Activated T-helper 17 cell treated with anti-CD3 and anti-CD28 coated beads, Interleukin-2, amount 50 U/mL, for 72 hours (primary cell): ENCODE measurements around the gene TAF9B. TPM values are rescaled to one million over a fixed set of nuclear protein-coding genes. Genes with fewer than 3 reads are reported as not detected.
"Not testable (repeated sequence)": the region's sequence is repeated elsewhere in the genome, so short reads cannot be mapped to it uniquely, and the experiment has no call there.

Source experiments
- ATAC-seq: fragments of 150-1000 bp; cut with Tn5 transposase; replicated peaks from 2 replicates; pipeline ENCODE4 v1.10.0; 2021; ENCODE audit warnings: mild to moderate bottlenecking, moderate library complexity
- H3K27ac Mint-ChIP-seq: one replicate; pipeline ENCODE4 v1.8.0; 2022; ENCODE audit warnings: mixed read lengths
- H3K27me3 Mint-ChIP-seq: one replicate; pipeline ENCODE4 v1.8.0; 2022; ENCODE audit warnings: mixed read lengths
- H3K36me3 Mint-ChIP-seq: one replicate; pipeline ENCODE4 v1.8.0; 2022; ENCODE audit warnings: low read depth, mild to moderate bottlenecking, mixed read lengths
- H3K4me1 Mint-ChIP-seq: one replicate; pipeline ENCODE4 v1.8.0; 2022; ENCODE audit warnings: mixed read lengths
- H3K4me3 Mint-ChIP-seq: one replicate; pipeline ENCODE4 v1.8.0; 2022; ENCODE audit warnings: mild to moderate bottlenecking, mixed read lengths
- H3K9me3 Mint-ChIP-seq: one replicate; pipeline ENCODE4 v1.8.0; 2022; ENCODE audit warnings: mixed read lengths
- total RNA-seq, 2 donors: library from RNA; stranded (reverse); gene quantifications; one replicate each; pipeline ENCODE4 v1.2.3, GENCODE V29; 2022

TAF9B gene, protein sequence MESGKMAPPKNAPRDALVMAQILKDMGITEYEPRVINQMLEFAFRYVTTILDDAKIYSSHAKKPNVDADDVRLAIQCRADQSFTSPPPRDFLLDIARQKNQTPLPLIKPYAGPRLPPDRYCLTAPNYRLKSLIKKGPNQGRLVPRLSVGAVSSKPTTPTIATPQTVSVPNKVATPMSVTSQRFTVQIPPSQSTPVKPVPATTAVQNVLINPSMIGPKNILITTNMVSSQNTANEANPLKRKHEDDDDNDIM
- total RNA-seq: 10 to 100 TPM; 13.4 to 20.6 TPM

DNA sequence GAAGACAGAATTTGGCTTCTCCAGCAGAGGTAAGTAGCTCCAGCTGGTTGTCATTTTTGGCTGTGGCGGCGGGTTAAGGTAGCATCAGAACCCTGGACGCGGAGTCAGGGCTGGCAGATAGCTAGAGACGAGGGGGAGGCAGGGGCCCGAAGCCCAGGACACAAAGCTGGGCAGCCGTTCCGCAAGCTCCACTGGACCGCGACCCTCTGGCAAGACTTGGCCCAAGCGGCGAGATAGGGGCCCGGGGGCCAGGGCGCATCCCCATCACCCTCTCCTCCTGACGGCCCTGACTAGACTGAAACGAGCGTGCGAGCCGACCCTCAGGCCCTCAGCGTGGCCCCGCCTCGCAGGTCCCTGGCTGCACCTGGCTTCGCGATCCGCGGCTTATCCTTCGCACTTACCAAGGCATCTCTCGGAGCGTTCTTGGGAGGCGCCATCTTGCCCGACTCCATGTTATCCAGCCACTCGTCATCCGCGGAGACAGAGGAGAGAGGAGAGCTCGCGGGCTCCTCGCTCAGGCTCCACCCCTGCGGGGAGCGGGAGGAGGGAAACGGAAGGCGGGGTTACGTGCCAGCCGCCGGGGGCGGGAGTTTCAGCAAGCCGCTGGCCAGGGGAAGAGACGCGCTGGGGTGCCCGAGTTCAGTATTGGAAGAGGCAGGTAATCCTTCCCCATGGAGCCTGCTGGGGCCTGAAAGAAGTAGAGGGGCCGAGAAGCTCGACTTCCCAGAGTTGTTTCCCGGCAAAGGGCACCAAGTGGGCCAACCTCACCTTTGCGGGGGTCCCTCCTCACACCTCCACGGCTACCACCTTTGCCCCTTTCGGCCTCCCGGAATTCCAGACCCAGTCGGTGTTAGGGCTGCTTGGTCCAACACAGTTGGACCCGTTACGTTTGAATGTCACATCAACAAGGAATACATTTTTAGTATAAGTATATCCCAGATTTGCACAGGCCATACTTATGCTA lies at the start of gene TAF9B:
TAF9B (minus strand) TSS at position 491 of the 964 bp plus-strand sequence; CDS start at position 452, 39 bp downstream.
- H3K27ac Mint-ChIP-seq: peak within 1 kb of the TSS; percentile 94
- H3K4me1 Mint-ChIP-seq: peaks cover 8% of the 10 kb centered on the region
- H3K27me3 Mint-ChIP-seq: no peaks in the 10 kb centered on the region
- no peaks in the 10 kb centered on the region for H3K9me3 Mint-ChIP-seq
- H3K36me3 Mint-ChIP-seq: peaks cover 25% of the 10 kb centered on the region
- peak; percentile 80 for ATAC-seq
- peak within 1 kb of the TSS; percentile 75 for H3K4me3 Mint-ChIP-seq

DNA sequence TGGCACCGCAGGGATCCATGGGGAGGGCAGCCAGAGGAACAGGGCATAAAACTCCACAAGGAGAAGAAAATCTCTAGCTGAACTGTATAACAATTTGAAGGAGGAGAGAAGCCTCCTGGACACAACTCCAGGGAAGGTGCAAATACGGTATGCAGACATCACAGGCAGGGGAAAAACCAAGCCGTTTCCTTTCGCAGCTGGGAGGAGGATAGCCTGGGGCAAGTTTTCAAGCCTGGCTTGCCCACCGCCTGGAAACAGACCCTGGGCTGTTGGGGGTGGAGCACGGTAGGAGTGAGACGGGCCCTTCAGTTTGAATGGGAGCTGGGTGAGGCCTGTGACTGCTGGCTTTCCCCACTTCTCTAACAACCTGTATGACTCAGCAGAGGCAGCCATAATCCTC lies 43.4 kb upstream of the TAF9B start:
- Mint-ChIP-seq H3K4me3 (no peak overlapping the region), H3K9me3 (no peaks in the 10 kb centered on the region), H3K27me3 (no peaks in the 10 kb centered on the region), H3K27ac (no peak overlapping the region), H3K36me3 (no peaks in the 10 kb centered on the region), H3K4me1 (no peaks in the 10 kb centered on the region)
- ATAC-seq: no peak

DNA sequence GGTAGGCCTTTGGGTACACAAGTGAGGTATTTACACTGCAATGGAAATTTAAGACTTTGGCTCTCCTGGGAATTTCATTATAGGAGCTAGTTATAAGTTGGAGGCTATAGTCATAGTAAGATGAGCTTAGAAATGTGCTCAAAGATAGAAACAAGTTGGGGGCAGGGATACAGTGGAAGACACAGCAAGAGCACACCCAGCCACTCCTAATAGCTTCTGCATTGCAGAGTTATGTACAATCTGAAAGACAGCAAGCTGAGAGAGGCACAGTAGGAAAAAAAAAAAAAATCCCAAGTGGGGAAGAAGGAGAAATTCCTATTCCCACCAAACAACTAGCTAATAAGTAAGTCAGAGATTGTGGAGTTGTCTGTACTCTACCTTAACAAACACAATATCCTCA lies 41.9 kb upstream of the TAF9B start:
- Mint-ChIP-seq H3K4me3 (no peak overlapping the region), H3K9me3 (no peaks in the 10 kb centered on the region)
- ATAC-seq: no peak

DNA sequence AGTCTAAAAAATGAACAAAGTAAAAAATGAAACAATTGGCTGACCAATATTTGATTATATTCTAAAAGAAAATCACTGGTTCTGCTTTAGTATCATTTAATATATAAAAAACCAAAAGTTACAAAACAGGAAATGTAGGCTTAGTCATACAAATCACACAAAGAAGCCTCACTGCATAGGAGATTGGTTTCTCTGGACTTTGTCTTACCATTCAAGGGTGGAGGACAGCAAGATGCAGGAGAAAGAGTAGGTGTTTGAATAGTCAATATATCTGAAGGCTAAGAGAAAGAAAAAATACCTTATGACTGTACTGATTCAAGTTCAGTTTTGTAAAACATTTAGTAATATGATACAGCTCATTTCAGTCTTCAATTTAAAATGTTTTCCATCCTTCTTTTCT lies 28.6 kb upstream of the TAF9B start:
- no peaks in the 10 kb centered on the region for H3K4me1 Mint-ChIP-seq
- no peaks in the 10 kb centered on the region for H3K9me3 Mint-ChIP-seq
- peak; percentile 82 for ATAC-seq
- H3K27me3 Mint-ChIP-seq: no peaks in the 10 kb centered on the region
- H3K4me3 Mint-ChIP-seq: no peak overlapping the region
- H3K36me3 Mint-ChIP-seq: no peaks in the 10 kb centered on the region
- no peak overlapping the region for H3K27ac Mint-ChIP-seq

More for the DNA sequence above, 41.9 kb upstream of the TAF9B start:
- H3K4me1 Mint-ChIP-seq: no peaks in the 10 kb centered on the region
- no peak overlapping the region for H3K27ac Mint-ChIP-seq
- no peaks in the 10 kb centered on the region for H3K36me3 Mint-ChIP-seq
- no peaks in the 10 kb centered on the region for H3K27me3 Mint-ChIP-seq

DNA sequence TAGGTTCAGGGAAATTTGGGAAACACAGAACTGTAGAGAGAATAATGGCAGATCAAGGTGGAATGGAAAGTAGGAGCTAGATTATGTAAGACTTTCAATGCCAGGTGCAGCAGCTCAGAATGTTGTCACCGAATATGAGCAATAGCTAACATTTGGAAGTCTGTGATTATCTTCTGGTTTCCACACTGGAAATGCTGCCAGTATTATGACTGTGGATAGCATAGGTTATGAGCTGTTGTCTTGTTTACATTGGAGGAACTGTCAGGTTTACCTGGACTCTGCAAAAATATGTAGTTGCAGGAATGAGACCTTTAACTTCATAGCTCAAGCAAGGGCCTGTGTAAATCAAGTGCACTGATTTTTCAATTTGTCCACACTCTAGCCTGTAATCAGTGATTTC lies 26.0 kb upstream of the TAF9B start:
- Mint-ChIP-seq H3K9me3 (no peaks in the 10 kb centered on the region), H3K4me1 (no peaks in the 10 kb centered on the region), H3K27ac (no peak overlapping the region), H3K36me3 (no peaks in the 10 kb centered on the region), H3K27me3 (no peaks in the 10 kb centered on the region), H3K4me3 (no peak overlapping the region)
- ATAC-seq: no peak

DNA sequence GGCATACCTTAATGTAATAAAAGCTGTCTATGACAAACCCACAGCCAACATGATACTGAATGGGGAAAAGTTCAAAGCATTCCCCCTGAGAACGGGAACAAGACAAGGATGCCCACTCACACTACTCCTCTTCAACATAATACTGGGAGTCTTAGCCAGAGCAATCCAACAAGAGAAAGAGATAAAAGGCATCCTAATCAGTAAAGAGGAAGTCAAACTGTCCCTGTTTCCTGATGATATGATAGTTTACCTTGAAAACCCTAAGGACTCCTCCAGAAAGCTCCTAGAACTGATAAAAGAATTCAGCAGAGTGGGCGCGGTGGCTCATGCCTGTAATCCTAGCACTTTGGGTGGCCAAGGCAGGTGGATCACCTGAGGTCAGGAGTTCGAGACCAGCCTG lies 23.7 kb upstream of the TAF9B start:
- ATAC-seq, H3K4me3 Mint-ChIP-seq, H3K27ac Mint-ChIP-seq, H3K36me3 Mint-ChIP-seq, H3K9me3 Mint-ChIP-seq, H3K27me3 Mint-ChIP-seq, H3K4me1 Mint-ChIP-seq: not testable (repeated sequence)

DNA sequence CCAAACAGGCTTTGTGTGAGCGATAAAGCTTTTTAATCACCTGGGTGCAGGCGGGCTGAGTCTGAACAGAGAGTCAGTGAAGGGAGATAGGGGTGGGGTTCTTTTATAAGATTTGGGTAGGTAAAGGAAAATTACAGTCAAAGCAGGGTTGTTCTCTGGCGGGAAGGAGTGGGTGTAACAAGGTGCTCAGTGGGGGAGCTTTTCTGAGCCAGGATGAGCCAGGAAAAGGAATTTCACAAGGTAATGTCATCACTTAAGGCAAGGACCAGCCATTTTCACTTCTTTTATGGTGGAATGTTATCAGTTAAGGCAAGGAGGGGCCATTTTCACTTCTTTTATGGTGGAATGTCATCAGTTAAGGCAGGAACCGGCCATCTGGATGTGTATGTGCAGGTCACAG lies 21.3 kb upstream of the TAF9B start:
- not testable (repeated sequence) for H3K4me1 Mint-ChIP-seq, ATAC-seq, H3K4me3 Mint-ChIP-seq, H3K36me3 Mint-ChIP-seq, H3K9me3 Mint-ChIP-seq, H3K27me3 Mint-ChIP-seq, H3K27ac Mint-ChIP-seq

DNA sequence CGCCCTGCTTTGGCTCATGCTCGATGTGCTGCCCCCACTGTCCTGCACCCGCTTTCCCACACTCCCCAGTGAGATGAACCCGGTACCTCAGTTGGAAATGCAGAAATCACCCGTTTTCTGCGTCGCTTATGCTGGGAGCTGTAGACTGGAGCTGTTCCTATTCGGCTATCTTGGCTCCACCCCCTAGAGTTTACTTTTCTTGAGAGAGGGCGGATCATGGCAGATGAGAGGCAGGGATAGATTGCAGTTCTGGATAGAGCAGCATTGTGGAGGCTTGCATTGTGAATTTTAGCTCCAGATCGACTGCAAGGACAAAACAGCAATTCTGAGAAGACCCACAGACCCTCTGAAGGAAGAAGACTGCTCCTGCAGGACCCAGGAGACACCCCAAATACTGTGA lies 18.4 kb upstream of the TAF9B start:
- not testable (repeated sequence) for H3K9me3 Mint-ChIP-seq, H3K4me1 Mint-ChIP-seq, H3K27ac Mint-ChIP-seq, H3K4me3 Mint-ChIP-seq, H3K36me3 Mint-ChIP-seq, H3K27me3 Mint-ChIP-seq, ATAC-seq

DNA sequence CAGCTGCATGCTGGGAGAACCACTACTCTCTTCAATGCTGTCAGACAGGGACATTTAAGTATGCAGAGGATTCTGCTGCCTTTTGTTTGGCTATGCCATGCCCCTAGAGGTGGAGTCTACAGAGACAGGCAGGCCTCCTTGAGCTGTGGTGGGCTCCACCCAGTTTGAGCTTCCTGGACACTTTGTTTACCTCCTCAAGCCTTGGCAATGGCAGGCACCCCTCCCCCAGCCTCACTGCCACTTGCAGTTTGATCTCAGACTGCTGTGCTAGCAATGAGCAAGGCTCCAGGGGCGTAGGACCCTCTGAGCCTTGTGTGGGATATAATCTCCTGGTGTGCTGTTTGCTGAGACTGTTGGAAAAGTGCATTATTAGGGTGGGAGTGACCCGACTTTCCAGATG lies 17.9 kb upstream of the TAF9B start:
- ATAC-seq, H3K27ac Mint-ChIP-seq, H3K36me3 Mint-ChIP-seq, H3K27me3 Mint-ChIP-seq, H3K4me1 Mint-ChIP-seq, H3K9me3 Mint-ChIP-seq, H3K4me3 Mint-ChIP-seq: not testable (repeated sequence)

DNA sequence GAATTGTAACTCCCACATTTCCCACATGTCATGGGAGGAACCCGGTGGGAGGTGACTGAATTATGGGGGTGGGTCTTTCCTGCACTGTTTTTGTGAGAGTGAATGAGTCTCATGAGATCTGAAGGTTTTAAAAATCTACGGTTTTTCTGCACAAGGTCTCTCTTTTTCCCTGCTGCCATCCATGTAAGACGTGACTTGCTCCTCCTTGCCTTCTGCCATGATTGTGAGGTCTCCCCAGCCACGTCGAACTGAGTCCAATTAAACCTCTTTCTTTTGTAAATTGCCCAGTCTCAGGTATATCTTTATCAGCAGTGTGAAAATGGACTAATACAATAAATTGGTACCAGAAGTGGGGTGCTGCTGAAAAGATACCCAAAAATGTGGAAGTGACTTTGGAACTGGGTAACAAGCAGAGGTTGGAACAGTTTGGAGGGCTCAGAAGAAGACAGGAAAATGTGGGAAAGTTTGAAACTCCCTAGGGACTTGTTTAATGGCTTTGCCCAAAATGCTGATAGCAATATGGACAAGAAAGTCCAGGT lies 7.6 kb upstream of the TAF9B start:
- ATAC-seq, H3K4me3 Mint-ChIP-seq, H3K27ac Mint-ChIP-seq, H3K27me3 Mint-ChIP-seq, H3K36me3 Mint-ChIP-seq, H3K4me1 Mint-ChIP-seq: not testable (repeated sequence)
- peaks cover 11% of the 10 kb centered on the region for H3K9me3 Mint-ChIP-seq

DNA sequence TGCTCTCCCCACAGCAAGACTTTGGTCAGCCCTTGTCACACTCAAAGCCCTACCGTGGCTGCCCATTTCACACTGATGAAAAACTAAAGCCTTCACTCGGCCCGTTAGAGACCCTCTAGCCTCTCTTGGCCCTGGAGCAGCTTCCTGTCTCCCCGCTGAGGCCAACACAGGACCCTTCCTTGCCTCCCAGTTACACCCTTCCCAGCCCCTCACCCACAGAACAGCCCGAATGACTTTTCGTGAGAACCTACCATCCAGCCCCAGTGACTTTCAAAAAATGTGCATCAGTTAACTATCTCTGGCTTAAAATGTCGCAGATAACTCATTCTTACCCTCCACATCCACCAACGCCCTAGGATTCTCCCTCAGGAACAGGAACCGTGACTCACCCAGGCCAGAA lies 756 bp upstream of the TAF9B start:
- H3K4me1 Mint-ChIP-seq: peaks cover 8% of the 10 kb centered on the region
- peak overlapping the region; percentile 94 for H3K27ac Mint-ChIP-seq
- peak; percentile 2 for ATAC-seq
- no peaks in the 10 kb centered on the region for H3K27me3 Mint-ChIP-seq
- H3K36me3 Mint-ChIP-seq: peaks cover 25% of the 10 kb centered on the region
- H3K9me3 Mint-ChIP-seq: no peaks in the 10 kb centered on the region
- H3K4me3 Mint-ChIP-seq: peak overlapping the region; percentile 75

DNA sequence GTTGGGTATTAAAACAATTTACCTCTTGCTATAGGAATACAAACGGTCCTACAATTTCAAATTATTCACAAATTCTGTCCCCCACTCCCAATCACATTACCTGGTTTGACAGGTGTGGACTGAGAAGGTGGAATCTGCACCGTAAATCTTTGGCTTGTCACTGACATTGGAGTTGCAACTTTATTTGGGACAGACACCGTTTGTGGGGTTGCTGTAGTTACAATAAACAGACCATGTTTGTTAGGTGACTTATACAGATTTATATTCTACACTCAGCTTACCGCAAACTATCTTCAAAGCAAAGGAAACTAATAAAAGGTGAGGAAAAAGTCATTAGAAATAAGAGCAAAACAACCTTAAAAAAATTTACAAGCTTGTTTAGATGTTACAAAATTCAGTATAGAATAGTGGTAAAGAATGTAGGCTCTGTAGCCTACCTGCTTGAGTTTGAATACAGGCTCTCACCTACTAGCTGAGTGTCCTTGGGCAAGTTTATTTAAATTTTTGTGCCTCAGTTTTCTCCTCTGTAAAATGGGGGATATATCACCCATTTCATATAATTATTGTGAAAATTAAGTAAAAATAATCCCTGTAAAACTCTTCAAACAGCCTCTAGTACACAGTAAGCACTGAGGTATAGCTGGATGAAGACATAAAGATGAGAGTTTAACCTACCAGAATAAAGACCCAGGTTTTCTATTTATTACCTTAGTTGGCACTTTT lies 6.1 kb downstream of the TAF9B start:
- no peaks in the 10 kb centered on the region for H3K4me1 Mint-ChIP-seq
- peaks cover 59% of the 10 kb centered on the region for H3K36me3 Mint-ChIP-seq
- ATAC-seq: no peak
- H3K4me3 Mint-ChIP-seq: no peak overlapping the region
- H3K9me3 Mint-ChIP-seq: no peaks in the 10 kb centered on the region
- no peaks in the 10 kb centered on the region for H3K27me3 Mint-ChIP-seq
- H3K27ac Mint-ChIP-seq: peak overlapping the region; percentile 41

DNA sequence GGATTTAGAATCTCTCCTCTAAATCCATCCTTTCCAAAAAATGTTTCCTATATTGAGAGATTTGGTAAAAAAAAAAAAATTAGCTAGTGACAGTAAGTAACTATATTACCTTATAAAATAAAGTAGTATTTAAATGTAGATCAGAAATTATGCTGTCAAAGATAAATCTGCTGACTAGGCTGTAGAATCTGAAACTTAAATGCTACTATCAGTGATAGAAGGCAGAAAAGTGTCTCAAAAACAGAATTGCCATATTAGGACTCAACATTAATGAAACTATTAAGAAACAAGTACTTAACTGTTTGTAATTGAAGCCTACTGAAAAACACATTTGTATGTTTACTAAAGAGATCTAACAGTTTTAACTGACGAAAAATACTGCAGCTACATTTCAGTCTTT lies 8.3 kb downstream of the TAF9B start:
- no peak for ATAC-seq
- peaks cover 82% of the 10 kb centered on the region for H3K36me3 Mint-ChIP-seq
- no peak overlapping the region for H3K4me3 Mint-ChIP-seq
- no peaks in the 10 kb centered on the region for H3K27me3 Mint-ChIP-seq
- H3K9me3 Mint-ChIP-seq: no peaks in the 10 kb centered on the region
- H3K27ac Mint-ChIP-seq: peak overlapping the region; percentile 78
- no peaks in the 10 kb centered on the region for H3K4me1 Mint-ChIP-seq

DNA sequence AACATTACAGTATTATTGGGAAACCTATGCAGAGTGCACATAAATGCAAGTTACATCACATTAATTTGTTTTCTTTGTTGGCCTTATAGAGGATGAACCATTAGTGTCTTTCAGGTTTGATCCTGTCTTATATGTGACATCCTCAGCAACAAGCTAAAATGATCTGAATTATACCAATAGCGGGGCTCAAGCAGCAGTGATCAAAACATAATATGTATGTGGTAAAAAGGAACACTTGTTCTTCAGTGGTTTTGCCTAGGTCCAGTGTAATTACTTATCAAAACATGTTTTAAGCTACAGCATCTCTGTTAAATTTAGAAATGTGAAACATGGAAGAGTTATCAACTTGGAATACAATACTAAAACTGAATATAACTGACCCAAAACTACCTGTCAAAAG lies 9.1 kb downstream of the TAF9B start:
- H3K36me3 Mint-ChIP-seq: peaks cover 84% of the 10 kb centered on the region
- peak overlapping the region; percentile 17 for H3K4me3 Mint-ChIP-seq
- no peaks in the 10 kb centered on the region for H3K4me1 Mint-ChIP-seq
- no peaks in the 10 kb centered on the region for H3K27me3 Mint-ChIP-seq
- H3K27ac Mint-ChIP-seq: peak overlapping the region; percentile 78
- no peaks in the 10 kb centered on the region for H3K9me3 Mint-ChIP-seq
- ATAC-seq: no peak
